HCT116 (cell line): ENCODE measurements around the gene CCR6.

Source experiments
- CTCF ChIP-seq, 3 experiments: fragments of 200-600 bp in 1 of 3; sonication (generic) in 1 of 3; IDR thresholded peaks in 2 of 3; conservative IDR thresholded peaks in 1 of 3; 2 replicates each; pipeline ENCODE4 v1.5.1; 2012 to 2017; ENCODE audit warnings: low read depth in 2 of 3, low read length in 2 of 3, antibody characterized with exemption in 1 of 3, borderline replicate concordance in 1 of 3, control low read depth in 1 of 3, mild to moderate bottlenecking in 1 of 3, mixed read lengths in 1 of 3, mixed run types in 1 of 3, moderate library complexity in 1 of 3; ENCODE audit not compliant: insufficient read depth in 1 of 3
- POLR2A ChIP-seq: IDR thresholded peaks from 2 replicates; pipeline ENCODE4 v1.7.0; 2011; ENCODE audit warnings: borderline replicate concordance; ENCODE audit not compliant: insufficient read depth, insufficient read length; ENCODE audit errors: extremely low read depth

DNA sequence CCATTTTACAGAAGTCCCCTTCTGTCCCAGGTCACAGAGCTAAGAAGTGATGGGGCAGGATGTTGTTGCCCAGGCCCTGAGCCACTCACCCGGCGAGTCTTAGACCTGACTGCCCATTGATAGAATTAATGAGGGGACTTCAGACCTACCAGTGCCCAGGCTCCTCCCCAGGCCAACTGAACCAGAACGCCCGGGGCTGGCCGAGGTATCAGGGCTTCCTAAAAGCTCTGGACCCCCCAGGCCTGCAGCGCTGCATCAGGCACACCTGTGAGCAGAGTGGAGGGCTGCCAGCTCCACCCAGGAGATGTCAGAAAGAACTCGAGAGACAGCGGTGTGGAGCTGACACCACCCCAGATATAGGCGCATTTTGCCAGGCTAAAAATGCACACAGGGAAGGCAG lies 31.4 kb downstream of the CCR6 start:
- TF ChIP-seq POLR2A (no peak), CTCF (IDR thresholded peaks at IDR 0.05 in 2 of 3, conservative IDR thresholded peaks at IDR 0.05 in 1 of 3; ENCODE audit: borderline replicate concordance in 1 of 3, insufficient read depth in 1 of 3, low read depth in 2 of 3, low read length in 2 of 3) (no peak)
